WTC11 (cell line): ENCODE measurements around the gene MYH10. TPM values are rescaled to one million over a fixed set of nuclear protein-coding genes. Genes with fewer than 3 reads are reported as not detected.

Experiments used
- ATF2 ChIP-seq: sonication (generic); formaldehyde crosslinking; IDR thresholded peaks from 2 replicates; pipeline ENCODE4 v1.8.1; 2022; ENCODE audit warnings: low read depth, missing genetic modification reagents, borderline replicate concordance
- ATF3 ChIP-seq: sonication (generic); formaldehyde crosslinking; conservative IDR thresholded peaks from 2 replicates; pipeline ENCODE4 v1.8.1; 2022; ENCODE audit warnings: mild to moderate bottlenecking, missing genetic modification reagents
- CBFB ChIP-seq: sonication (generic); formaldehyde crosslinking; IDR thresholded peaks from 2 replicates; pipeline ENCODE4 v1.8.1; 2022; ENCODE audit warnings: mild to moderate bottlenecking, low read depth, missing genetic modification reagents
- E2F4 ChIP-seq: sonication (generic); formaldehyde crosslinking; IDR thresholded peaks from 2 replicates; pipeline ENCODE4 v1.8.1; 2022; ENCODE audit warnings: low read depth, mild to moderate bottlenecking, moderate library complexity, missing genetic modification reagents, borderline replicate concordance
- ERG ChIP-seq: fragments of 250-450 bp; sonication (Bioruptor Pico); IDR thresholded peaks from 2 replicates; pipeline ENCODE4 v1.8.0; 2021; ENCODE audit warnings: mild to moderate bottlenecking
- FOXP1 ChIP-seq: sonication (generic); formaldehyde crosslinking; IDR thresholded peaks from 2 replicates; pipeline ENCODE4 v1.8.0; 2022; ENCODE audit warnings: missing genetic modification reagents, mild to moderate bottlenecking, moderate library complexity, borderline replicate concordance
- FOXP4 ChIP-seq: sonication (generic); formaldehyde crosslinking; IDR thresholded peaks from 2 replicates; pipeline ENCODE4 v1.8.0; 2022; ENCODE audit warnings: mild to moderate bottlenecking, missing genetic modification reagents
- GRHL2 ChIP-seq: fragments of 250-450 bp; sonication (Bioruptor Pico); IDR thresholded peaks from 2 replicates; pipeline ENCODE4 v1.8.0; 2022; ENCODE audit warnings: mild to moderate bottlenecking, moderate library complexity; ENCODE audit not compliant: insufficient replicate concordance, severe bottlenecking
- IRF1 ChIP-seq: sonication (generic); formaldehyde crosslinking; IDR thresholded peaks from 2 replicates; pipeline ENCODE4 v1.8.0; 2023; ENCODE audit warnings: missing genetic modification reagents
- NFATC4 ChIP-seq: fragments of 250-450 bp; sonication (Bioruptor Pico); IDR thresholded peaks from 2 replicates; pipeline ENCODE4 v1.9.0; 2021; ENCODE audit warnings: mild to moderate bottlenecking
- NR3C1 ChIP-seq: sonication (generic); formaldehyde crosslinking; conservative IDR thresholded peaks from 2 replicates; pipeline ENCODE4 v1.8.1; 2023; ENCODE audit warnings: low read depth, mild to moderate bottlenecking, missing genetic modification reagents
- PRDM15 ChIP-seq: sonication (generic); formaldehyde crosslinking; IDR thresholded peaks from 2 replicates; pipeline ENCODE4 v1.8.0; 2022; ENCODE audit warnings: missing genetic modification reagents
- SMAD3 ChIP-seq: sonication (generic); formaldehyde crosslinking; IDR thresholded peaks from 2 replicates; pipeline ENCODE4 v1.8.0; 2022; ENCODE audit warnings: missing genetic modification reagents, mild to moderate bottlenecking, borderline replicate concordance
- SP1 ChIP-seq: sonication (generic); formaldehyde crosslinking; conservative IDR thresholded peaks from 2 replicates; pipeline ENCODE4 v1.8.1; 2022; ENCODE audit warnings: missing genetic modification reagents
- TCF7 ChIP-seq: sonication (generic); formaldehyde crosslinking; IDR thresholded peaks from 2 replicates; pipeline ENCODE4 v1.8.0; 2022; ENCODE audit warnings: mild to moderate bottlenecking, low read depth, missing genetic modification reagents, moderate library complexity
- TEAD1 ChIP-seq: sonication (generic); formaldehyde crosslinking; IDR thresholded peaks from 2 replicates; pipeline ENCODE4 v1.8.0; 2022; ENCODE audit warnings: mild to moderate bottlenecking, missing genetic modification reagents
- USF2 ChIP-seq: sonication (generic); formaldehyde crosslinking; IDR thresholded peaks from 2 replicates; pipeline ENCODE4 v1.8.1; 2023; ENCODE audit warnings: mild to moderate bottlenecking, missing genetic modification reagents, moderate library complexity
- ZNF138 ChIP-seq: sonication (generic); formaldehyde crosslinking; conservative IDR thresholded peaks from 2 replicates; pipeline ENCODE4 v1.8.1; 2022; ENCODE audit warnings: mild to moderate bottlenecking, moderate library complexity, missing genetic modification reagents
- ZNF281 ChIP-seq: sonication (generic); formaldehyde crosslinking; IDR thresholded peaks from 2 replicates; pipeline ENCODE4 v1.8.0; 2023; ENCODE audit warnings: mild to moderate bottlenecking, missing genetic modification reagents
- ZNF317 ChIP-seq: sonication (generic); formaldehyde crosslinking; IDR thresholded peaks from 2 replicates; pipeline ENCODE4 v1.8.1; 2023; ENCODE audit warnings: low read depth, mild to moderate bottlenecking, moderate library complexity, missing genetic modification reagents, borderline replicate concordance
- ZNF396 ChIP-seq: fragments of 250-450 bp; sonication (Bioruptor Pico); IDR thresholded peaks from 2 replicates; pipeline ENCODE4 v1.8.0; 2021; ENCODE audit warnings: mild to moderate bottlenecking, moderate library complexity, borderline replicate concordance
- ZNF416 ChIP-seq: fragments of 250-450 bp; sonication (Bioruptor Pico); IDR thresholded peaks from 2 replicates; pipeline ENCODE4 v1.9.0; 2021; ENCODE audit warnings: mild to moderate bottlenecking, inconsistent platforms
- ZNF423 ChIP-seq: fragments of 250-450 bp; sonication (Bioruptor Pico); IDR thresholded peaks from 2 replicates; pipeline ENCODE4 v2.1.2; 2022; ENCODE audit warnings: mild to moderate bottlenecking, moderate library complexity
- total RNA-seq: library from RNA; stranded (reverse); gene quantifications from 3 replicates; pipeline ENCODE4 v1.2.3, GENCODE V29; 2021

Gene MYH10
- total RNA-seq, 1 experiment from 2014 or later, result 231 TPM

GRCh38 chr17:8435245-8436168 is 195.0 kb downstream of the MYH10 start, which contains the start of gene NDEL1 (continued):
- TF ChIP-seq FOXP4, result no peak
- no peak for TF ChIP-seq ATF3
- TF ChIP-seq E2F4 (CRISPR knock-in tag), result no peak
- no peak; the same call in 1 of the 2 replicates for TF ChIP-seq ZNF317 (CRISPR knock-in tag)
- no peak for TF ChIP-seq USF2 (CRISPR knock-in tag)
- 0 out of 2 replicates have a peak, but pooled peaks have one; percentile 23 for TF ChIP-seq SMAD3
- no peak for TF ChIP-seq ZNF423 (CRISPR knock-in tag)
- no peak for TF ChIP-seq IRF1
- no peak for TF ChIP-seq NFATC4 (CRISPR knock-in tag)
- no peak for TF ChIP-seq GRHL2 (CRISPR knock-in tag)
- peak; percentile 46; the same call in 1 of the 2 replicates for TF ChIP-seq FOXP1 (CRISPR knock-in tag)
- peak; percentile 77 for TF ChIP-seq SP1
- TF ChIP-seq PRDM15 (CRISPR knock-in tag), result no peak
- no peak for TF ChIP-seq ZNF416 (CRISPR knock-in tag)
- no peak for TF ChIP-seq ATF2 (CRISPR knock-in tag)
- no peak for TF ChIP-seq ZNF281 (CRISPR knock-in tag)
- no peak for TF ChIP-seq ZNF396 (CRISPR knock-in tag)
- TF ChIP-seq TCF7, result no peak
- TF ChIP-seq ERG (CRISPR knock-in tag), result no peak
- TF ChIP-seq ZNF138 (CRISPR knock-in tag), result no peak
- TF ChIP-seq NR3C1, result no peak
- TF ChIP-seq CBFB, result no peak
- peak; percentile 78; the same call in 1 of the 2 replicates for TF ChIP-seq TEAD1
